Measurements from ENCODE around the gene SHANK3. TPM values are rescaled to one million over a fixed set of nuclear protein-coding genes. Genes with fewer than 3 reads are reported as not detected.

SHANK3 gene
- total RNA-seq, 2 experiments from 2014 or later = 0.15 TPM; not detected in 1

DNA sequence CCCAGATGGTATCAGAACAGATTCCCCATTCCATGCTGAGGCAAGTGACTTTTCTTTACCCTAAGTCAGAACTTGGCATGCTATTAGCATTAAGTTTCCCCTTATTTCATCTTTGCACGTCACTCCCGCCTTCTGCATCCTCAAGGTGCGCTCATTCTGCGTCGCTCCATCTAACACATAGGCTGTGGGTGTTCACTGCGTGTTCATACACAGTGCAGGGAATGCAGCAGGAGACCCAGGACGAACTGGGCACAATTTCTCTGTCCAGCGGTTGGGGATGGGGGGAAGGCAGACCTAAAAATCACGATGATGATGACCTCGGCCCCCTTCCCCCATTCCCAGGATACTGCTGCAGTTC, 45.7 kb downstream of the SHANK3 start:
- ChIA-PET POLR2A (no interaction called here), CTCF (ENCODE audit: unreplicated experiment) (no interaction called here)
- DNase-seq (ENCODE audit: low spot score) = no peak
- no peaks in the 10 kb centered on the region for H3K4me1 ChIP-seq (ENCODE audit: insufficient read depth, low read length, poor library complexity, severe bottlenecking)
- no peaks in the 10 kb centered on the region for H3K36me3 ChIP-seq (ENCODE audit: insufficient read depth, low read length)
- no peaks in the 10 kb centered on the region for H4K20me1 ChIP-seq (ENCODE audit: insufficient read depth, low read length)
- BruUV-seq (replicated peaks) = no TSS peak
- no peaks in the 10 kb centered on the region for H3K9me3 ChIP-seq (ENCODE audit: low read length)
- no peak overlapping the region for H3K4me3 ChIP-seq (ENCODE audit: low read depth, low read length, poor library complexity, severe bottlenecking)
- no peak overlapping the region for H3K27ac ChIP-seq (ENCODE audit: low read depth, low read length, poor library complexity, severe bottlenecking)
- intact Hi-C loops (cut with micrococcal nuclease; ENCODE audit: unreplicated experiment) = no loop called here
- no peak overlapping the region for H3K4me2 ChIP-seq (ENCODE audit: low read length)
- no peaks in the 10 kb centered on the region for H3K79me2 ChIP-seq (ENCODE audit: insufficient read depth, low read depth, low read length)
- H3K9me2 ChIP-seq (ENCODE audit: insufficient read depth, low read length) = no peaks in the 10 kb centered on the region
- no peak overlapping the region for H2AFZ ChIP-seq (ENCODE audit: low read length)
- TF ChIP-seq CTCF (conservative IDR thresholded peaks at IDR 0.05; ENCODE audit: low read length) = no peak; the same call in 1 of the 2 replicates
- TF ChIP-seq EZH2phosphoT487 (IDR thresholded peaks at IDR 0.05; ENCODE audit: borderline replicate concordance, low read depth, low read length) = no peak

DNA sequence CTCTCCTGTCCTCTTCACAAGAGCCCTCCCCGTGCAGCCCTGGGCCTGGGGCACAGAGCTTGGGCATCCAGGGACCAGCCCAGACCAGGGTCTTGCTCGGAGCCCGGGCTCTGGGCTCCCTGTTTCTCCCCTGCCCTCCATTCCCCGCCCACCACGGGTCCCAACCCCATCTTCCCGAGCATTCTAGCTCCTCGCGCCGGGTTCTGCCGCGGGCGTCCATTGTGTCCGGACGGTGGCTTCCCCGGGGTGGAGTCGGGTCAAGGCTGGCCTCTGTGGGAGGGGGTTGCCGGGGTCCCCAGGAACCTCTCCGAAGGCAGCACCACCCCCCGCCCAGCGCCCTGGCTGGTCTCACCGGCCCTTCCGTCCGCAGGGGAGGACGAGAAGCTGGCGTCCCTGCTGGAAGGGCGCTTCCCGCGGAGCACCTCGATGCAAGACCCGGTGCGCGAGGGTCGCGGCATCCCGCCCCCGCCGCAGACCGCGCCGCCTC, 47.2 kb downstream of the SHANK3 start:
- no peaks in the 10 kb centered on the region for H3K9me2 ChIP-seq (ENCODE audit: insufficient read depth, low read length)
- TF ChIP-seq CTCF (conservative IDR thresholded peaks at IDR 0.05; ENCODE audit: low read length) (no peak), EZH2phosphoT487 (IDR thresholded peaks at IDR 0.05; ENCODE audit: borderline replicate concordance, low read depth, low read length) (no peak)
- H3K4me2 ChIP-seq (ENCODE audit: low read length) = no peak overlapping the region
- no peaks in the 10 kb centered on the region for H3K36me3 ChIP-seq (ENCODE audit: insufficient read depth, low read length)
- no peak overlapping the region for H2AFZ ChIP-seq (ENCODE audit: low read length)
- H3K4me3 ChIP-seq (ENCODE audit: low read depth, low read length, poor library complexity, severe bottlenecking) = no peak overlapping the region
- CTCF ChIA-PET (ENCODE audit: unreplicated experiment) = no interaction called here
- H3K79me2 ChIP-seq (ENCODE audit: insufficient read depth, low read depth, low read length) = no peaks in the 10 kb centered on the region
- no peaks in the 10 kb centered on the region for H4K20me1 ChIP-seq (ENCODE audit: insufficient read depth, low read length)
- no peak for DNase-seq (ENCODE audit: low spot score)
- intact Hi-C loops (cut with micrococcal nuclease; ENCODE audit: unreplicated experiment) = no loop called here
- BruUV-seq (replicated peaks) = no TSS peak
- peaks cover 10% of the 10 kb centered on the region for H3K4me1 ChIP-seq (ENCODE audit: insufficient read depth, low read length, poor library complexity, severe bottlenecking)
- no peak overlapping the region for H3K27ac ChIP-seq (ENCODE audit: low read depth, low read length, poor library complexity, severe bottlenecking)
- POLR2A ChIA-PET = no interaction called here
- no peaks in the 10 kb centered on the region for H3K9me3 ChIP-seq (ENCODE audit: low read length)

- H3K9me3 ChIP-seq (ENCODE audit: low read length) = no peaks in the 10 kb centered on the region
- no peak overlapping the region for H3K4me2 ChIP-seq (ENCODE audit: low read length)
- intact Hi-C loops (cut with micrococcal nuclease; ENCODE audit: unreplicated experiment) = no loop called here
- DNase-seq (ENCODE audit: low spot score) = no peak
- no peaks in the 10 kb centered on the region for H3K9me2 ChIP-seq (ENCODE audit: insufficient read depth, low read length)
- no peaks in the 10 kb centered on the region for H3K36me3 ChIP-seq (ENCODE audit: insufficient read depth, low read length)
- H4K20me1 ChIP-seq (ENCODE audit: insufficient read depth, low read length) = no peaks in the 10 kb centered on the region
- peaks cover 17% of the 10 kb centered on the region for H3K4me1 ChIP-seq (ENCODE audit: insufficient read depth, low read length, poor library complexity, severe bottlenecking)
- H2AFZ ChIP-seq (ENCODE audit: low read length) = no peak overlapping the region
- H3K27ac ChIP-seq (ENCODE audit: low read depth, low read length, poor library complexity, severe bottlenecking) = no peak overlapping the region
- TF ChIP-seq CTCF (conservative IDR thresholded peaks at IDR 0.05; ENCODE audit: low read length) (no peak), EZH2phosphoT487 (IDR thresholded peaks at IDR 0.05; ENCODE audit: borderline replicate concordance, low read depth, low read length) (no peak)
- CTCF ChIA-PET (ENCODE audit: unreplicated experiment) = no interaction called here
- POLR2A ChIA-PET = no interaction called here
- H3K4me3 ChIP-seq (ENCODE audit: low read depth, low read length, poor library complexity, severe bottlenecking) = no peak overlapping the region
- no peaks in the 10 kb centered on the region for H3K79me2 ChIP-seq (ENCODE audit: insufficient read depth, low read depth, low read length)
- no TSS peak for BruUV-seq (replicated peaks)
Observed at GRCh38 chr22:50720301-50721256, 48.0 kb downstream of the SHANK3 start.

All from OCI-LY7 (cell line).